Stimulated activated memory B cell treated with anti-CD40 and anti-IgM and Interleukin-4, amounts not matched to agents 10 μg/mL and 1 μg/mL and 100 μg/mL, for 72 hours (primary cell): ENCODE measurements around the gene STXBP6.
"Not testable (repeated sequence)": the region's sequence is repeated elsewhere in the genome, so short reads cannot be mapped to it uniquely, and the experiment has no call there.

Experiments
- ATAC-seq: fragments of 150-1000 bp; cut with Tn5 transposase; 2 replicates; pipeline ENCODE4 v1.10.0; 2021
- H3K27ac Mint-ChIP-seq: one replicate; pipeline ENCODE4 v1.8.0; 2022; ENCODE audit warnings: mild to moderate bottlenecking, mixed read lengths
- H3K27me3 Mint-ChIP-seq: one replicate; pipeline ENCODE4 v1.8.0; 2022; ENCODE audit warnings: mixed read lengths
- H3K36me3 Mint-ChIP-seq: one replicate; pipeline ENCODE4 v1.8.0; 2022; ENCODE audit warnings: mixed read lengths
- H3K4me1 Mint-ChIP-seq: one replicate; pipeline ENCODE4 v1.8.0; 2022; ENCODE audit warnings: mixed read lengths
- H3K4me3 Mint-ChIP-seq: one replicate; pipeline ENCODE4 v1.8.0; 2022; ENCODE audit warnings: mild to moderate bottlenecking, moderate library complexity, mixed read lengths
- H3K9me3 Mint-ChIP-seq: one replicate; pipeline ENCODE4 v1.8.0; 2022; ENCODE audit warnings: mixed read lengths

Gene STXBP6

DNA sequence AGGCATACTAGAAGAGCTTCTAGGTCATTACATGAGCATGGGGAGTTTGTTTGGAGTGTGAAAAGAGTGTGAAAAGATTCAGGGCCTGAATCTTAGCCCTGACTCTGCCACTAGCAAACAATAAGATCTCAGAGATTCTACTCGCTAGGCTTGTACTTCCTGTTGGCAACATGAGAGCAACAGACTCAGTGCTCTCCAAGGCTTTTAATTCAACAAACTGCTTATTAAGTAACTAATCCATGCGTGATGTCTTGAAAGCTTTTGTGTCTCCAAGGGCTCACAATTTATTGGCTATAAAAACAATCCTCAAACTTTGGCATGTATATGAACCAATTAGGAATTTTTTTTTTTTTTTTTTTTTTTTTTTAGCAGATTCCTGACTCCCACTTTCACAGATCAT is 105.1 kb downstream of the STXBP6 start:
- Mint-ChIP-seq H3K4me1 (no peaks in the 10 kb centered on the region), H3K27me3 (no peaks in the 10 kb centered on the region), H3K36me3 (no peaks in the 10 kb centered on the region), H3K27ac (no peak overlapping the region), H3K9me3 (no peaks in the 10 kb centered on the region), H3K4me3 (no peak overlapping the region)
- ATAC-seq: no peak

DNA sequence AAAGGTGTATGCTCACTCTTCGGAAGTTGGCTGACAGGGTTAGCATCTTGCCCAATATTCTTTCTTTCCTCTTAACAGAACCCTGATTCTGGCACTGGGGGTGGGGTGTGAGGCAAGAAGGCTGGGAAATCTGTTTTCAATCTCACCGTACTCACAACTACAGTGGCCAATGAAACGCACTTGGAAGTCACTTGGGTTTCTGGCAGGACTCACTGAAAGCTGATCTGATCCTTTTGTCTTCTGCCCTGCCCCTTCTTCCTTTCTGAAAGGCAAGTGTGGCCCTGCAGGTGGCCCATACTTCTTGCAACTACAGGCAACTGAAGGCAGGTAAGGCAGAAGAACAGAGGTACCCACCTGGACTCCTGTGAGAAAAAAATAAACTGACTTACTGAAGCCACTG is 106.9 kb downstream of the STXBP6 start:
- Mint-ChIP-seq H3K36me3 (no peaks in the 10 kb centered on the region), H3K4me1 (no peaks in the 10 kb centered on the region), H3K9me3 (no peaks in the 10 kb centered on the region), H3K27ac (no peak overlapping the region), H3K27me3 (no peaks in the 10 kb centered on the region), H3K4me3 (no peak overlapping the region)
- ATAC-seq: no peak

DNA sequence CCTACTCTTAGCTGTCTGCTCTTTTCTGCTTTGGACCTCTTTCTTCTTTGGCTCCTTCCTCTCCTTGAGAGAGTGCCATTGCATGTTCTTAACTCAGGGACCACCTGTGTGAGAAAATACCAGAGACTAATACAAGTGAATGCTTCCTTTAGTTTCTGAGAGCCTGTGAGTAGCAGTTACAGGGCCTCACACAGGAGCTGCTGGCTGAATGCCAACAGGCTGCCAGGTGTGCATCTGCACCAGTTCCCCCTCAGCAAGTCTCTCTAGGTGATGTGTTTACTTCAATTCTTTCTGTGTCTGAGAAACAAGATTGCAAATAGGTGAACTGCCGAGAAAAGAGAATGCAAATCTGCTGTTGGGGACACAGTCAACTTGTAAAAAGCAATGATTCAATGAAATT is 108.2 kb downstream of the STXBP6 start:
- Mint-ChIP-seq H3K4me3 (no peak overlapping the region), H3K27me3 (no peaks in the 10 kb centered on the region), H3K36me3 (no peaks in the 10 kb centered on the region), H3K4me1 (no peaks in the 10 kb centered on the region), H3K27ac (no peak overlapping the region), H3K9me3 (no peaks in the 10 kb centered on the region)
- no peak for ATAC-seq

DNA sequence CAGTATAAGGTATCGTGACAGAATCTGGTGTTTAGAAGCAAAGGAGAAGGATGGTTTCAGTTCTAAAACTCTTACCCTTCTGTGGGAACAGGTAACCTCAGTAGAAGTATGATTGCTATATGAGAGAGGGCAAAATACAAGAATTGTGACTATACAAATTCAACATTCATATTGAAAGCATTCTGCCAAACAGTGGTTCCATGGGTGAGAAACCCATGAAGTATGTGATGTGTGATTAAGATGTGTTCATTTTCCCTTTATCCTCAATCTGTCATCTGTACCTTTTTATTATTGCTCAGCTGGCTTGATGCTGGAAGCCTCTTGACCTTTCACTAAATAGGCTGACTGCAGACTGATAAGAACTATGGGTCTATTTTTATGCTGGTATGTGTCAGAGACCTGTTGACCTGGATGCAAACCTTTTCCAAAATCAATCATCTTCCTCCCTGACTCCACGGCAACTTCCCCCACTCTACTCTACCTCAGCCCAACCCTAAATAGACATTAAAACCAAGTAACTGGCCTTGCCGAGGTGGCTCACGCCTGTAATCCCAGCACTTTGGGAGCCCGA is 109.6 kb downstream of the STXBP6 start:
- H3K27me3 Mint-ChIP-seq: no peaks in the 10 kb centered on the region
- no peak overlapping the region for H3K27ac Mint-ChIP-seq
- H3K36me3 Mint-ChIP-seq: no peaks in the 10 kb centered on the region
- no peaks in the 10 kb centered on the region for H3K9me3 Mint-ChIP-seq
- H3K4me3 Mint-ChIP-seq: no peak overlapping the region
- no peak for ATAC-seq
- no peaks in the 10 kb centered on the region for H3K4me1 Mint-ChIP-seq

DNA sequence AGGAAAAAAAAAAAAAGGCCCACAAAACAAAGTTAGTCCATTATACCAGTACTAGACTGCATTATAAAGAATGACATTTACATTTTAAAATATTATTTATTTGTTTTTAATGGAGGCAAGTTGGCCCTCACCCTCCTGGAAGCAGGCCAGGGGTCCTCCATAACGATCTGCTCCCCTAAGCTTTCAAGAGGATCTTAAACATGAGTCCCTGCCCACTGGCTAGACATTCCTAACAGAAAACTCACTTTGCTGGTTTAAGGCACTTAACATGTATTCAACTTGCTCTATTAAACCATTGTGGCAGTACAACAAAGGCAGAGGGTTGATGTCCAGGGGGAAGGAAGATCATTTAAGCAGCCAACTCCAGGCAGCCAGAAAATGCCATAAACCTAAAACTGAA is 111.4 kb downstream of the STXBP6 start:
- no peak overlapping the region for H3K4me3 Mint-ChIP-seq
- no peaks in the 10 kb centered on the region for H3K27me3 Mint-ChIP-seq
- no peaks in the 10 kb centered on the region for H3K36me3 Mint-ChIP-seq
- no peak for ATAC-seq
- H3K27ac Mint-ChIP-seq: no peak overlapping the region
- no peaks in the 10 kb centered on the region for H3K4me1 Mint-ChIP-seq
- no peaks in the 10 kb centered on the region for H3K9me3 Mint-ChIP-seq

DNA sequence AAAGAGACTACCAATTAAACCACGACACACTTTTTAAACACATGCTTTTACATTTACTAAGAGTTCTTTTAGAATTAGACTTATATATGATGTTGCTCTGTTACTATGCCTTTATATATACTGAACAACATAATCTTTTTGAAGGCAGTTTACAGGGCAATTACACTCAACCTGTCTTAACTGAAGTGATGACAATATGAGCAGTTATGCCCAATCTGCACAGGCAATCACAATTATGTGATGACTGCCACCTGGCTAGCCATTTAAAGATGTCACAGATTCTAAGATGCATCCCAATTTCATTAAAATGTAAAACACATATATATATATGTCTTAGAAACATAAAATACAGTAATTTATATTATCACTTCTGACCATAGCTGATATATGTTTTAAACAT is 112.6 kb downstream of the STXBP6 start:
- Mint-ChIP-seq H3K27me3 (peaks cover 9% of the 10 kb centered on the region), H3K36me3 (no peaks in the 10 kb centered on the region), H3K9me3 (no peaks in the 10 kb centered on the region), H3K4me3 (no peak overlapping the region), H3K27ac (no peak overlapping the region), H3K4me1 (no peaks in the 10 kb centered on the region)
- ATAC-seq: no peak

DNA sequence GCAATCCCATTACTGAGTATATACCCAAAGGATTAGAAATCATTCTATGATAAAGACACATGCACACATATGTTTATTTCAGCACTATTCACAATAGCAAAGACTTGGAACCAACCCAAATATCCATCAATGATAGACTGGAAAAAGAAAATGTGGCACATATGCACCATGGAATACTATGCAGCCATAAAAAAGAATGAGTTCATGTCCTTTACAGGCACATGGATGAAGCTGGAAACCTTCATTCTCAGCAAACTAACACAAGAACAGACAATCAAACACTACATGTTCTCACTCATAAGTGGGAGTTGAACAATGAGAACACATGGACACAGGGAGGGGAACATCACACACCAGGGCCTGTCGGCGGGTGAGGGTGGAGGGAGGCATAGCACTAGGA is 113.2 kb downstream of the STXBP6 start:
- not testable (repeated sequence) for H3K4me1 Mint-ChIP-seq, H3K27ac Mint-ChIP-seq, ATAC-seq, H3K9me3 Mint-ChIP-seq, H3K4me3 Mint-ChIP-seq, H3K36me3 Mint-ChIP-seq
- H3K27me3 Mint-ChIP-seq: peaks cover 14% of the 10 kb centered on the region

DNA sequence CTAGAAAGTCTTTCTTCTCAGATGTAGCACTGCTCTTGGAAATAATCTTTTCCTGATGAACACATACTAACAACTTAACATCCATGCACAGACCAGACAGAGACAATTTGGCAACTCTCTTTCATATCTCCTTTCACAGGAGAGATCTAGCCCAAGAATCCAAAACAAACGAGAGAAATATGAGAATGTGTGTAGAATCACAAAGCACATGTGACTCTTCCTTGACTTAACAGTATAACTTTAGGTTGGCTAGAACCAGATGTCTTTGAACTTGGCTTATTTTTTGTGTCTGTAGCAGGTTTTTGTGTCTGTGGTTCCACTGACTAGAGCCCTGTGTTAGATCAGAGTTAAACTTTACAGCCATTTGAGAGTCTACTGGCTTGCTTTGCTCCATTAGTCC is 114.2 kb downstream of the STXBP6 start:
- ATAC-seq: no peak
- Mint-ChIP-seq H3K36me3 (no peaks in the 10 kb centered on the region), H3K9me3 (no peaks in the 10 kb centered on the region), H3K4me3 (no peak overlapping the region), H3K27me3 (peaks cover 21% of the 10 kb centered on the region), H3K27ac (no peak overlapping the region), H3K4me1 (no peaks in the 10 kb centered on the region)

DNA sequence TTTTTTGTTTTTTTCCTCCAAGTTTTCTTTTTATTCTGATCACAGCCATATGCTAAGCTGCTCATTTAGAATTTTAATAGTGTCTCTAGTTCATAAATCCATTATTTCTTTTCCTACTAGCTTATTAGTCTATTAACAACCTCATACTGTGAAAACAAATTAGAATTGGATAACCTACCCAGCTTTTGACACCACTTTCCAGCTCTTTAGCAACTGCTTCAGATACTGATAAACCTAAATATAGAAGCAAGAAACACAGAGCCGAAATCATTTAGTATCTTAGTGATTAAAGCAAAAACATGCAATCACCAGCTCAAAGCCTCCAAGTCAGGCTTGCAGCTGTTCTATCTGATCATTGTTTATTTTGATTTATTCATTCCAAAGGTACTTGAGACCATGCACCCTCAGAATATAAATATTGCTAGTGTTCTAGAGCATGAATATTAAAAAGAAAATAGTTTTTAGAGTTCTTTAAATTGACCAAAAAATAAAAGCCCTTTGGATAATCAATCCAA is 121.5 kb downstream of the STXBP6 start:
- Mint-ChIP-seq H3K4me1 (no peaks in the 10 kb centered on the region), H3K27ac (no peak overlapping the region)
- no peak for ATAC-seq

DNA sequence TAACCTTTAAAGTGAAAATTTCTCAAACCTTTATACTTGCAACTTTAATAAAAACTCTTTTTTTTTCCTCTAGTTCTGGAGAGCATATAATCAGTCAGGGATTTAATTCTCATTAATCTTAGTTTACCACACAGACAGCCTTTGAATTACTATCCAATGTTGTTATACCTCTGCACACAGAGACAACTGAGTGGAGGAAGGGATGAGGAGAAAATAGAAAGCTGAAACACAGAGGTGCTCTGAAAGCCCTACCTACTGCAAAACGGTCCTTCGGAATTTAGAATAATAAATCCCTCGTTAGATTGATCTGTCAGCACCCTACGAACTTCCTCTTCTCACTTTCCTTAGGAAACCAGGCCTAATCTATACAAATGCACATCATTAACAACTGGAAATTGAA is 122.1 kb downstream of the STXBP6 start:
- Mint-ChIP-seq H3K36me3 (no peaks in the 10 kb centered on the region), H3K27me3 (peaks cover 17% of the 10 kb centered on the region), H3K4me1 (no peaks in the 10 kb centered on the region), H3K27ac (no peak overlapping the region), H3K9me3 (no peaks in the 10 kb centered on the region), H3K4me3 (no peak overlapping the region)
- no peak for ATAC-seq

More for the DNA sequence above, 121.5 kb downstream of the STXBP6 start:
- Mint-ChIP-seq H3K9me3 (no peaks in the 10 kb centered on the region), H3K36me3 (no peaks in the 10 kb centered on the region), H3K4me3 (no peak overlapping the region), H3K27me3 (peaks cover 21% of the 10 kb centered on the region)

DNA sequence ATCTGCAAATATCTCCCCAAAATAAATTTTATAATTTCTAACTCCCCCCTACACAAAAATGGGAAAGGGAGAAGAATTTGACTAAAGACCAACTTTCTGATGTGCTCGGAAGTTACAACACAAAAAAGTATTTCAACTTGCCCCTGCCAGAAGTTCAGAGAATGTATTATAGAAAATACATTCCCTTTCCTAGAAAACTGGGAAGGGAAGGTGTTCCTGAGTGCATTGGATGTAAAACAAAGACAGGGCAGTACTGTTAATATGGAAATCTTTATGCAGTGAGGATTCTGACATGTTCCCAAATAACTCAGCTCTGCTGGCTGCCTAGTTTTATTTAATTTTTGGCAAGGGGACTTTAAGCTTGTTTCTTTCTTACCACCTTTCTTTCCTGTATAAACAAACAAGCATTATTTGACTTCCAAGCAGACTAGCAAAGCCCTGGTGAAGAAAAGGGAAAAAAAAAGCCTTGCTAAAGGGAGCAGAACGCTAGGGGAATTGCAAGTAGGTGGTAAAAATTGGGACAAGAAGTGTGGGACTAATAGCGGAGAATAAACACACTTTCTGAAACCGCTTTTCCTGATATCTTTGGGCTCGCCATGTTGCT is 124.1 kb downstream of the STXBP6 start:
- no peaks in the 10 kb centered on the region for H3K9me3 Mint-ChIP-seq
- ATAC-seq: no peak
- no peaks in the 10 kb centered on the region for H3K4me1 Mint-ChIP-seq
- H3K36me3 Mint-ChIP-seq: no peaks in the 10 kb centered on the region
- H3K4me3 Mint-ChIP-seq: no peak overlapping the region
- no peaks in the 10 kb centered on the region for H3K27me3 Mint-ChIP-seq
- H3K27ac Mint-ChIP-seq: no peak overlapping the region

DNA sequence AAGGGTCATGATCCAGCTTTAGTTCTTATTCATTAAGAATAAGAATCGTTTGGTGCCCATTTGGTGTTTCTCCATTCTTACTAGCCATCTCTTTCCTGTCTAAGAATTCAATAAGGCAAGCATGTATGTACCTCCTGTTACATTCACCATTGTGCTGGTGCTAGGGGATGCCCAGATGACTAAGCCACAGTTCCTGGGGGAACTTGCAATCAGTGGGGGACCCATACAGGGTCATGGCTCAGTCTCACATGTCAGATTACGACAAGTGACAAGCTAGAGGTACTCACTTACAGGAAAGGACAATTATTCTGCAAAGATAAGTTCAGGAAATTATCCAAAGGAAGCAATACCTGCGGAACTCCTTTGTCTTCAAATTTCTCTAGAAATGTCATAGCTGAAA is 125.4 kb downstream of the STXBP6 start:
- Mint-ChIP-seq H3K4me3 (no peak overlapping the region), H3K27ac (no peak overlapping the region), H3K4me1 (no peaks in the 10 kb centered on the region), H3K9me3 (no peaks in the 10 kb centered on the region), H3K36me3 (no peaks in the 10 kb centered on the region), H3K27me3 (no peaks in the 10 kb centered on the region)
- ATAC-seq: no peak

DNA sequence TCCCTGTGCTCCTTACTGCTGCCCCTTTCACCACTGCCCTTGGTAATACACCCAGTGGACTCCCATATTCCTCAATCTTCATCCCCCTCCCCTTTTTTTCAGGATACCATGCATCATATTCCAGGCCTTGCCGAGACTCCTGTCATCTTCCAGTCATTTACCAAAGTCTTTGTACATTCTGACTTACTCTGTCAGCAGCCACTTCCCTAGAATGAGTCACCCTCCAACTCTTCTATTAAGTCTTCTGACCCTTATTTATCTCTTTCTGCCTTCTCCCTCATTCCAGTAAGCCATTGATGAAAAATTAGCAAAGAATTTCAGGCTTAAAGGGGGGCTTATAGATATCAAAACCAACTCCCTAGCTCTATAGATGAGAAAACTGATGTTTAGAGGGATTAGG is 128.0 kb downstream of the STXBP6 start:
- H3K36me3 Mint-ChIP-seq: no peaks in the 10 kb centered on the region
- no peaks in the 10 kb centered on the region for H3K27me3 Mint-ChIP-seq
- no peak overlapping the region for H3K27ac Mint-ChIP-seq
- H3K4me3 Mint-ChIP-seq: no peak overlapping the region
- no peak for ATAC-seq
- no peaks in the 10 kb centered on the region for H3K4me1 Mint-ChIP-seq
- H3K9me3 Mint-ChIP-seq: no peaks in the 10 kb centered on the region

DNA sequence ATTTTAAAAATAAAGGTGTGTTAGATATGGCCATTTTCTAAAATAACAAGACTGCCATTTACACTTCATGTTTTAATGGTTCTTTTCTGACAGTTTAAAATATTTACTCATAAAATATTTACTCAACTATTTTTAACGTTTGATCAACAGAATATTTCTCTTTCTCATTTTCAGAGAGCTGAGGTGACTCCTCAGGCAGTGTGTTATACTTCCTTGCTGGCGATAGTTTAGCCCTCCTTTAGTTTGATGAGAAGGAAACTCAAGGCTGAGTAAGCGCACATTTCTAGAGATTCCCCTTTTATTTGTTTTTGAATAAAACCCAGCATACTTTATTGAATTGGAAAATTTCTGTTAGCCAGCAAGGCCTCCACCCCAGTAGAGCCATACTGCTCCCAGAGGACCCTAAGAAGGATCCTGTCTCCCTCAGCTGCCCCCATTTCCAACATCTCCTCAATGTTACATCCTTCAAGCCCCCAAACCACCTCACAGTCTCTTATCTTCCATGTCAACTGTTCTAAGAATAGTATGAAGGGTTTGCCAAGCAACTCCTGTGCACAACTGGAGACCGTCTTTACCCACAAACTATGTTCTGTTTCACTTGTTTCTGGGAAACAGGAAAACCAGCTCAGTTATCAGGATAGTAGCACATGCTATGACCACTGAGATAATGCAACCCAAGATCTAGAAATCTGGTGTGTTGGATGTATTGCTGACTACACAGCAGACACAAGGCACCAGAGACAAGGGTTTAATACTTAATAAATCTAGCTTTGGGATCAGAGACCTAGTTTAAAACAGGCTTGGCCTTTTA is 129.5 kb downstream of the STXBP6 start:
- no peak overlapping the region for H3K27ac Mint-ChIP-seq
- H3K9me3 Mint-ChIP-seq: no peaks in the 10 kb centered on the region
- no peaks in the 10 kb centered on the region for H3K36me3 Mint-ChIP-seq
- H3K4me3 Mint-ChIP-seq: no peak overlapping the region
- H3K27me3 Mint-ChIP-seq: no peaks in the 10 kb centered on the region
- no peaks in the 10 kb centered on the region for H3K4me1 Mint-ChIP-seq
- no peak for ATAC-seq

DNA sequence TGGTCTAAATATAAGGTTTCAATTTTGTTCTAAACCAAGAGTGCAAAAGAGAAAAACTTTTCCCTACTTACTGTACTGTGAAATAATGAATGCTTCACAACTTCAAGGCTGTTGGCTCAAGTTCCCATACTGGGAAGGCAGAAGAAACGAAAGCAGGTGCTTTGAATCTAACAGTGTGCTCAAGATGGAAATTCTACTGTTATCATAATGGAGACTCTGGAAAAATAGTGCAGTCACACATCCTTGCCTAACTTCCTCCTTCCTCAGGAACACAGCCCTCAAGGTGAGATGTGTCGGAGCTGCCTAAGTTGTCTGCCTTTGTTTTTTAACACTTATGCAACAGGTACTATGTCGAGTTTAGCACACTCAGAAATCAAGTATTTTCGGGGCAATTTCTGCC is 131.1 kb downstream of the STXBP6 start:
- peaks cover 9% of the 10 kb centered on the region for H3K27me3 Mint-ChIP-seq
- H3K4me1 Mint-ChIP-seq: no peaks in the 10 kb centered on the region
- no peak overlapping the region for H3K27ac Mint-ChIP-seq
- ATAC-seq: no peak
- H3K9me3 Mint-ChIP-seq: no peaks in the 10 kb centered on the region
- no peaks in the 10 kb centered on the region for H3K36me3 Mint-ChIP-seq
- H3K4me3 Mint-ChIP-seq: no peak overlapping the region
